GM18951 (cell line): Measurements from ENCODE around the gene C21orf91.

Experiments
- POLR2A ChIP-seq: IDR thresholded peaks from 4 replicates; pipeline ENCODE4 v1.6.1; 2011; ENCODE audit warnings: mild to moderate bottlenecking; ENCODE audit not compliant: insufficient read length, insufficient read depth; ENCODE audit errors: extremely low read depth
- in situ Hi-C: fragments of 300-500 bp; cut with MboI; formaldehyde crosslinking; loops from one replicate; pipeline ENCODE4 v1.12.0; 2022; ENCODE audit warnings: low sequenced_read_pairs, mixed read lengths, inconsistent platforms; ENCODE audit not compliant: unreplicated experiment

The C21orf91 gene

GRCh38 chr21:17793246-17794123, 25.7 kb downstream of the C21orf91 start:
- in situ Hi-C loops, result no loop called here

GRCh38 chr21:17789656-17790055, 29.5 kb downstream of the C21orf91 start:
- TF ChIP-seq POLR2A, result no peak
- in situ Hi-C loops, result no loop called here

More at GRCh38 chr21:17793246-17794123, 25.7 kb downstream of the C21orf91 start:
- no peak for TF ChIP-seq POLR2A

- TF ChIP-seq POLR2A, result no peak
- in situ Hi-C loops, result no loop called here
Measured at GRCh38 chr21:17789069-17789468, 30.1 kb downstream of the C21orf91 start.

- in situ Hi-C loops, result no loop called here
- no peak for TF ChIP-seq POLR2A
Measured at GRCh38 chr21:17786851-17787181, 32.3 kb downstream of the C21orf91 start.

- TF ChIP-seq POLR2A, result no peak
- in situ Hi-C loops, result no loop called here
Measured at GRCh38 chr21:17786071-17786850, 32.9 kb downstream of the C21orf91 start.

GRCh38 chr21:17785403-17785788, 33.8 kb downstream of the C21orf91 start:
- TF ChIP-seq POLR2A, result no peak
- in situ Hi-C loops, result no loop called here

- in situ Hi-C loops, result no loop called here
Measured at GRCh38 chr21:17784604-17785402, 34.4 kb downstream of the C21orf91 start.

GRCh38 chr21:17784180-17784598, 35.0 kb downstream of the C21orf91 start:
- in situ Hi-C loops, result no loop called here
- no peak for TF ChIP-seq POLR2A

More at GRCh38 chr21:17784604-17785402, 34.4 kb downstream of the C21orf91 start:
- no peak for TF ChIP-seq POLR2A

GRCh38 chr21:17783481-17784179, 35.5 kb downstream of the C21orf91 start:
- no peak for TF ChIP-seq POLR2A
- in situ Hi-C loops, result no loop called here

GRCh38 chr21:17783003-17783402, 36.2 kb downstream of the C21orf91 start:
- TF ChIP-seq POLR2A, result no peak
- in situ Hi-C loops, result no loop called here

GRCh38 chr21:17782051-17782450, 37.1 kb downstream of the C21orf91 start:
- in situ Hi-C loops, result no loop called here
- no peak for TF ChIP-seq POLR2A

GRCh38 chr21:17781524-17781923, 37.6 kb downstream of the C21orf91 start:
- TF ChIP-seq POLR2A, result no peak
- in situ Hi-C loops, result no loop called here

GRCh38 chr21:17780539-17780938, 38.6 kb downstream of the C21orf91 start:
- no peak for TF ChIP-seq POLR2A
- in situ Hi-C loops, result no loop called here

GRCh38 chr21:17779980-17780379, 39.2 kb downstream of the C21orf91 start:
- in situ Hi-C loops, result no loop called here
- TF ChIP-seq POLR2A, result no peak
